SK-N-DZ (cell line): ENCODE results near the gene OR52R1. TPM values are rescaled to one million over a fixed set of nuclear protein-coding genes. Genes with fewer than 3 reads are reported as not detected.
"Not testable (repeated sequence)": the region's sequence is repeated elsewhere in the genome, so short reads cannot be mapped to it uniquely, and the experiment has no call there.

Source experiments
- DNase-seq: peaks from one replicate; pipeline ENCODE4 v3.0.0-alpha.2; 2015; ENCODE audit warnings: low spot score
- polyA plus RNA-seq, 2 experiments: library from polyadenylated mRNA; depleted of rRNA; stranded (reverse); fragments of >200 nt; gene quantifications; 2 replicates each; pipeline ENCODE4 v1.2.3, GENCODE V29; 2014

Gene OR52R1
- not detected in 2 replicates for polyA plus RNA-seq (2014; cell fraction: cytosol; rRNA removed)
- not detected in 2 replicates for polyA plus RNA-seq (2014; cell fraction: nucleus; rRNA removed)

GRCh38 chr11:4804280-4804679, at the start of gene OR52R1:
Gene OR52R1, minus strand, starts transcription at chr11:4804380. Its CDS starts 0 bp downstream, at chr11:4804380.
- no peak for DNase-seq

DNA sequence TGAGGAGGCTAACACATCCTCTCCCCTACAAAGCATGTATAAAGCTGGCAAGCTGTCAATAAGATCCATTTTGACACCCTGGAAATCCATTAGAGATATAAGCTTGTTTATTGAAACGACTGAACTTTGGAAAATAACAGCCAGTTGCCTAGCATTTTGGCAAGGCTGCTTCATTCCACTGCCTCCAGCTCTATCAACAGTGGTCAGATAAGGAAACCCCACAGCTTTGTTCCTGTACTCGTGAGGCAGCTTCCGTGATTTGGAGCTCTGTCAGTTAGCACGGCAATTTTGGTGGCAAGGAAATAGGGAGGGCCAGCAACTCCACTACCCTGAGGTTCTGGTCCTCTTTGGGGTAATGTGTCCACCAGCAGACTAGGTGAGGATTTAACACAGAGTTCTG, 46.9 kb upstream of the OR52R1 start:
- DNase-seq, result no peak

DNA sequence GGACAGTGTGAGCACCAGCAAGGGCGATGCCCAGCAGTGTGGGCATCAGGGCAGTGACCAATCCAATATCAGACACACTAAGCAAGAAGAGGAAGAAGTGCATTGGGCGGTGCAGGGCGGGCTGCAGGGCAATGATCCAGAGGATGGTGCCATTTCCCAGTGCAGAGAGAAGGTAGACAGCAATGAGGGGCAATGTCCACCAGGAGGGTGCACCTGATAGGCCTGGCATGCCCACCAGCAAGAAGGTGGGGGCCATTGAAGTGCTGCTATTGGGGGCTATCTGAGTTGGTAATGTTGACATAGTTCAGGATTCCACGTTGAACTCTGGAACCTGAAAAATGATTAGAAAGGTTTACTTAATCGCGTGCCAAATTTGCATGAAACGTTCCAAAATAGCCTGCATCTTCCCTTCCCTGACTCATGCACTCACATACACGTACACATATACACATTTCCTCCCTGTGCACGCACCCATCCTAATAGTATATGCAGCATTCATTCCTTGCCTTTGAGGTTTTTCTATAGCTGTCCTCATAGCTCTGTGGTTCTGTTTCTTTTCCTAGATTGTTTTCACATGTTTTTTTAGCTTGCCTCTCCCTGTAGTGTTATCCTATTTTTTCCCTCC, 44.8 kb upstream of the OR52R1 start, which contains the start of gene OR51S1:
TSS of gene OR51S1 (minus strand) at position 301 of the 625 bp plus-strand sequence. CDS start at position 301, 0 bp downstream.
- no peak for DNase-seq

DNA sequence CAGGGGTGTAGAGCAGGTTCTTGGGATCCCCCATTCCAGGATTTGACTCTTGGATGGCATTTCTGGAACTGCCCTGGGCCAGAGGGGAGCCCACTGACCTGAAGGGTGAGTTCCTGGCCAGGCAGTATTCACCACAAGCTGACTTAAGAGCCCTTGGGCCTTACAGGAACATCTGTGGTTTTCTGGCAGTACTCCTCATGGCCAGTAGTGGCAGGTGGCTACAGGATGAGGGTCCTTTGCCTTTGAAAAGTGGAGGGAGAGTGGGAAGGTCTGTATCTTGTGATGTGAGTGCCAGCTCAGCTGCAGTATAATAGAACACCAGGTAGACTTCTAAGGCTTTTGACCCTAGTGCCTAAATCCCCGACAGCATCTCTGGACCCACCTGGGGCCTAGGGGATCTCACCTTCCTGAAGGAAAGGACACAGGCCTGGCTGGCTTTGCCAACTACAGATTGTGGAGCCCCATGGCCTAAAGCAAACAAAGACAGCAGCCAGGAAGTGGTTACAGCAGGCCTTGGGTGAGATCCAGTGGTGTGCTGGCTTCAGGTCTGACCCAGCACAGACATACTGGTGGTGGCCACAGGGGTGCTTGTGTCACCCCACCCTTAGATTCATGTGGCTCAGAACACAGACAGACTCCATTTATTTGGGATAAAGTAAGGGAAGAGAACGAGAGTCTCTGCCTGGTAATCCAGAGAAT, 35.8 kb upstream of the OR52R1 start:
- no peak for DNase-seq

DNA sequence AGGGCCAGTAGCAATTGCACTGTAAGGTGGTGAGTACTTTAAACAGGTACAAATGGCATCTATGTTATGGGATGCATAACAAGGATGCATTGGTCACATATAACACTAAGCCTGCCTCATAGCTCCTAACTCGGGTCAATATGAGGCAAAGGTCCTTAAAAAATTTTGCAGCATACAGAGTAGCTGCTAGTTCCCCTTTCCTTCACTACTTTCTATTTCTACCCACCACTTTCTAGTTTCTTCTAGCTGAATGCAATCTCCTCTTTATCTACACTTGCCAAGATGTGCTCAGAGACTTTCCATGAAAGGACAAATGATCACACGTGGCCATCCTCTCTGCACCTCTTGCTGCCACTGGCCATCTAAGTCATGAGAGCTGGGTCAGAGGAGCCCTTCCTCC, 26.7 kb upstream of the OR52R1 start:
- no peak for DNase-seq

DNA sequence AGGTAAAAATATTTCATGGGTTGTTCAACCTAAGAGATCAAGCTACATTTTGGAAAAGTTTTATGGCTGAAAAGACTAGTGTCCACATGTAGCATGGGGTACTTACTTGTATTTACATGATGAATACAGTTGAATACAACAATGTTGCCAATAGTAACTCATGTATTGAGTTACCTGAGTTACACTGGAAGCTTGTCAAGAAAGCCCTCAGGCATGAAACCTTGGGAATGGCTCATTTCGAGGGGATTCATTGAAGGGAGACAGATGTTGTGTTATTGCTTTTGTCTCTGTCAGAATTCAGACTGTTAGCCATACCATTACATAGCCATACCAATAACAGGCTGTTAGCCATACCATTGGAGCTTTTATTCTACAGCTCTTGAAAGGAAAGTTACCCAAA, 26.2 kb upstream of the OR52R1 start:
- no peak for DNase-seq

DNA sequence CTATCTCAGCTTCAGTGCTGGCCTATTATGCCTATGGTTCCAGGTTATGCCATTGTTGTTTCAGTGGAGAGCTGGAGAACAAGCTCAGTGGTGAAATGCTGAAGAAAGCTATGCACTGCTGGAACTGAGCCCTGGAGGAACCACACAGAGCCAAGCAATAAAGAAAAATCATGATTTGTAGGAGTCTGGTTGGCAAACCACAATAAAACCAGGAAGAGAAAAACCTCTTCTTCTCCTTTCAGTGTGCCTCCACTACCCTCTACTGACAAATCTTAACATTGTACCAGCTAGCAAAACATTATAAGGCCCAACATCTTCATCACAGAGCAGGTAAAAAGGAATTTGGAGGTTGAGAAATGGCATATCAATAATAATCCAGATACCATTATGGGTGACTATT, 22.2 kb upstream of the OR52R1 start:
- DNase-seq, result no peak

- no peak for DNase-seq
These were observed 21.0 kb upstream of the OR52R1 start for GRCh38 chr11:4825132-4825531.

- DNase-seq, result no peak
These were observed 16.8 kb upstream of the OR52R1 start, which contains the start of gene OR51F2 for GRCh38 chr11:4821021-4821420. Gene OR51F2, plus strand, starts transcription at chr11:4821321. Its CDS starts 101 bp downstream, at chr11:4821422.

DNA sequence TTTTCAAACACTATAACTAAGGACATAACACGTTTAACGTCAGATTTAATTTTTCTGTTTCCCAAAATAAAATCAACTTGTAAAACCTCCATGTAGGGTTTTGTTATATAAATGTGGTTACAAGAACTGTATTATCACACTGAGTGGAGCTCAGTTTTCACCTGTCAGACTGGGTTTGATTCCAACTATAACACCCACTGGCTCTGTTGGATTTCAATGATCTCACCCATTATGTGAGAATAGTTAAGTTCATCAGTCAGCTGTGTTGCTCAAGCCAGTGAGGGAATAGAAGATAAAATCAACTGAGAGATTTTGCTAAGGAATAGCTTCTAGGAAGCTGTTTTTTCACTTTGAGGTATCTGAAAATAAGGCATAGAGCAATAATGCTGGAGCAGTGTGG, 5.1 kb upstream of the OR52R1 start:
- no peak for DNase-seq

DNA sequence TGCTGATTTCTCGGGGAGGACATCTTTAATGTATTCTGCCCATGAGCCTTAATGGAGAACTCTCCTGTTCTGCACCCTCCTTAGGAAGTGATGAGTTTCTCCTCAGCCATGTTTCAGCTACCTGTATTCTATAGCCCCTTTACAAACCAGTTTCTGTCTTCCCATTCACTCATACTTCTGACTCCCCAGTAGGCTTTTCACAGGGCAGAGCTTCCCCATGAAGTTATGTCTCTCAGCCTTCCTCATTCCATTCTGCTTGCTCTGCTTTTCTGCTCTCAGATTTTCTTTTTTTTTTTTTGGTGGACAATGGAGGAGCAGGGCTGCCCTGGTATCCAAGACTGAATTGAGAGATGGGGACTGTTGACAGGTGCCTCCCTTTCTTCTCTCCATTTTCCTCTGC, 4.3 kb upstream of the OR52R1 start:
- DNase-seq, result no peak

DNA sequence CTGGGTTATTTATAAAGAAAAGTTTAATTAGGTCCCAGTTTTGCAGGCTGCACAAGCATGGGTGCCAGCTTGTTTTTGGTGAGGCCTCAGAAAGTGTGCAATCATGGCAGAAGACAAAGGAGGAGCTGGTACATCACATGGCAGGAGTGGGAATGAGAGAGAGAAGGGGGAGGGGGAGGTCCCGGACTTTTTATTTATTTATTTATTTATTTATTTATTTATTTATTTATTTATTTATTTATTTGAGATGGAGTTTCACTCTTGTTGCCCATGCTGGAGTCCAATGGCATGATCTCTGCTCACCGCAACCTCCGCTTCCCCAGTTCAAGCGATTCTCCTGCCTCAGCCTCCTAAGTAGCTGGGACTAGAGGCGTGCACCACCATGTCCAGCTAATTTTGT, 2.9 kb downstream of the OR52R1 start:
- not testable (repeated sequence) for DNase-seq

DNA sequence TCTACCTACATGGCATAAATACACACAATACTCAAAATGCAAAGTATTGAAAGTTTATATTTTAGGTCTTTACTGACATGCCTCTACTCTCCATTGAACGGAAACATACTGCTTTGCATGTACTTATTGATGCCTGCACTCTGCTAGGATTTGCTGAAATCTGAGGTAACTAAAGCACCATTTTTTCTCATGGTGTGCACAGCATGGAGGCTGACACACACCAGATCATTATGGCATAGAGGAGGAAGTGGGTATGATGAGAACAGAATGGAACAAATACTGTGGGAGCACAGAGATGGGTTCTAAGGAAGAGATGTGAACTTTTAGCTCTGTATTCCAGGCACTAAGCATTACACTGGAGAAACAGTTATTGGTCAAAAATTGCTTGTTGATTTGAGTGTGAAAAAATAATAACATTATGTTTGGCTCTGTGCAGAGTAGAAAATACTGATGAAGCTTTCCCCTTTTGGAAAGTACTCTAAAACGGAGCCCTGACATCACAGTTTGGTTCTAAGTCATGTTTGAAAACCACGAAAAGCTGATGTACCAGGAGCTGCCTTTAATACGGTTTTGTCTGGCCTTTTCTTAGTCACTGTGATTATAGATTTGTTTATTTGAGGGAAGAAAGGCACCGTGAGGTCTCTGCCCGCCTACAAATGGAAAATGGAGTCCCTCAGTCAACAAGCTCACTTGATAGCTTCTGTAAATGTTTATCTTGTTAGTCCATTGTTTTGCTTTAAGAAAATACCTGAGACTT, 5.6 kb downstream of the OR52R1 start:
- DNase-seq, result no peak

GRCh38 chr11:4797206-4797605, 7.0 kb downstream of the OR52R1 start:
- DNase-seq, result no peak

- no peak for DNase-seq
These were observed 21.7 kb downstream of the OR52R1 start for GRCh38 chr11:4782454-4782853.

GRCh38 chr11:4769838-4770237, 34.3 kb downstream of the OR52R1 start, which contains the start of gene OR51F1:
Gene OR51F1, minus strand, starts transcription at chr11:4769938. Its CDS starts 0 bp downstream, at chr11:4769938.
- no peak for DNase-seq

DNA sequence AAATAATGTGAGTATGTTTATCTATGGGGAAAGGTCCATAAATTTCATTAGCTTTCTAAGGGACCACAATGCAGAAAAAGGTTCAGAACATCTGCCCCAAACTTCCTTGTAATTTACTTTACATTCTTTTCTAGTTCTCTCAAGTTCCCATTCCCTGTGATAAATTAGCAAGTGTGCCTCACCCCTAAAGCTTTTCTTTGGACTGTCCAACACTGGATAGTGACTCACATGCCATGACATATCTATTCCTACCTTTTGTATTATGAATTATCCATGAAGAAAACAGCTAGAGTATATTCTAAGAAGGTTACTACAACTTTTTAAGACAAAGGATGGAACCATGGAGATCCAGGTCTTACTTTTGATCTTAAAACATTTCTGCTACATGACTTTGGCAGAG, 36.1 kb downstream of the OR52R1 start:
- DNase-seq, result no peak

DNA sequence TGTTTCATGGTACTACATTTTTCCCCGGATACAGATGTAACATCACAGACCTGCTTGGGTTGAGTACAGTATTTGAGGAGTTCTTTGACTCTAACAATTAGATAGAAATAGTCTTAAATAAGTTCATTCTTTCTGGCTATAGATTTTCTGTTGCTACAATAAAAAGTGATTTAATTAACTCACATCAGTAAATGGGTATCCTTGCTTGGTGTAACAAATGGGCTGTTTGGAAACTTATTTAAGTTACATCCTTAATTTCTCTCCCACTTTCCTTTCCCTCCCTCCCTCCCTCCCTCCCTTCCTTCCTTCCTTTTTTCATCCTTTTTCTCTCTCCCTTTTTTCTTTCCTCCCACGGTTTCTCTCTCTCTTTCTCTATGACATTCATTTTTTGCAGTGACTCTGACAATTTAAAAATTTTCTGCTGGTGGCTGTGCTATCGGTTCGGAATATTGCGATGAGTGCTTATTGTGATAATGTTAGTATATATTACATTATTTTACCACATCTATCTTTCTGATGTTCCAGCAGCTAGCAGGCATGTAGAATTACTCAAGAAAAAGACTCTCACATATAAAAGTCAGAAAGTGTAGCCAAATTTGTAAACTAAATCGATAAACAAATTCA, 37.6 kb downstream of the OR52R1 start:
- no peak for DNase-seq

DNA sequence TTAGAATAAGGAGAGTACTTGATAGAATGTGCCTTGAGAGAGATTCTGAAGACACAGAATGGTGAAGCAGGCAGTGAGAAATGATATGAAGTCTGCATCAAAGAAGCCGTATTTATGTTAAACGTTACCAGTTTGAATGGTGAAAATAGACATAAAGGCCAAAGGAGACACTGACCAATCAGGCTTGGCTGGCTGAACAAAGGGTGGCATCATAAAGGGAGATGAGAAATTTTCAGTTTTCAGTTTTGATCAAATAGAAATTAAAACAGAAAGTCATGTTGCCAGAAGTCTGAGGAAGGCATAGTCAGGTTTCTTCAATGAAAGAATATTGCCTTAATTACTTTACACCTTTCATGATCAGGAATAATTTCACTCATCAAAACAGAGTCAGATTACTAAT, 41.1 kb downstream of the OR52R1 start:
- DNase-seq, result no peak
